Breast epithelium (tissue), 3 donors: Measurements from ENCODE around the gene WFIKKN2.

Experiments used
- POLR2A ChIP-seq: fragments of 450-650 bp; IDR thresholded peaks from one replicate; pipeline ENCODE4 v1.6.1; 2016; ENCODE audit warnings: antibody characterized with exemption, mild to moderate bottlenecking, moderate library complexity
- POLR2AphosphoS5 ChIP-seq, 3 donors: sonication (generic); formaldehyde crosslinking; IDR thresholded peaks; one replicate each; pipeline ENCODE4 v1.6.1; 2017; ENCODE audit warnings: antibody characterized with exemption in 3 of 3
- TF ChIP-seq, protein P1 (sequence below), 3 donors: fragments of 450-650 bp; IDR thresholded peaks; one replicate each; pipeline ENCODE4 v1.5.1; 2016 to 2017; ENCODE audit warnings: antibody characterized with exemption in 3 of 3, mild to moderate bottlenecking in 3 of 3, moderate library complexity in 3 of 3

- TF ChIP-seq POLR2A (no peak), POLR2AphosphoS5 (IDR thresholded peaks at IDR 0.05) (no peak)
- TF ChIP-seq, protein P1, sequence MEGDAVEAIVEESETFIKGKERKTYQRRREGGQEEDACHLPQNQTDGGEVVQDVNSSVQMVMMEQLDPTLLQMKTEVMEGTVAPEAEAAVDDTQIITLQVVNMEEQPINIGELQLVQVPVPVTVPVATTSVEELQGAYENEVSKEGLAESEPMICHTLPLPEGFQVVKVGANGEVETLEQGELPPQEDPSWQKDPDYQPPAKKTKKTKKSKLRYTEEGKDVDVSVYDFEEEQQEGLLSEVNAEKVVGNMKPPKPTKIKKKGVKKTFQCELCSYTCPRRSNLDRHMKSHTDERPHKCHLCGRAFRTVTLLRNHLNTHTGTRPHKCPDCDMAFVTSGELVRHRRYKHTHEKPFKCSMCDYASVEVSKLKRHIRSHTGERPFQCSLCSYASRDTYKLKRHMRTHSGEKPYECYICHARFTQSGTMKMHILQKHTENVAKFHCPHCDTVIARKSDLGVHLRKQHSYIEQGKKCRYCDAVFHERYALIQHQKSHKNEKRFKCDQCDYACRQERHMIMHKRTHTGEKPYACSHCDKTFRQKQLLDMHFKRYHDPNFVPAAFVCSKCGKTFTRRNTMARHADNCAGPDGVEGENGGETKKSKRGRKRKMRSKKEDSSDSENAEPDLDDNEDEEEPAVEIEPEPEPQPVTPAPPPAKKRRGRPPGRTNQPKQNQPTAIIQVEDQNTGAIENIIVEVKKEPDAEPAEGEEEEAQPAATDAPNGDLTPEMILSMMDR (IDR thresholded peaks at IDR 0.05) = no peak
Measured at GRCh38 chr17:50794361-50794760, 41.0 kb upstream of the WFIKKN2 start.
